OCI-LY3 (cell line): ENCODE measurements around the gene OTOP2.
A peak's percentile ranks its signal among the peaks of the same experiment; 100 is the strongest.

Experiments used
- H2AFZ ChIP-seq: fragments of 200-600, 300-600 bp; shearing (Covaris generic); 2 replicates; pipeline ENCODE4 v1.6.0; 2014; ENCODE audit warnings: antibody characterized with exemption, low read depth, low read length
- H3K27ac ChIP-seq: fragments of 200-600, 300-600 bp; sonication (generic); 2 replicates; pipeline ENCODE4 v1.5.1; 2014; ENCODE audit warnings: mild to moderate bottlenecking, low read length, moderate library complexity, mixed read lengths
- H3K27me3 ChIP-seq: fragments of 200-600, 300-600 bp; sonication (generic); 2 replicates; pipeline ENCODE4 v1.6.1; 2014; ENCODE audit warnings: low read depth, low read length, mixed read lengths
- H3K36me3 ChIP-seq: fragments of 200-600, 300-600 bp; sonication (generic); replicated peaks from 2 replicates; pipeline ENCODE3; 2014; ENCODE audit warnings: low read depth, low read length, mixed read lengths
- H3K4me1 ChIP-seq: fragments of 300-600, 200-600 bp; sonication (generic); 2 replicates; pipeline ENCODE4 v1.6.1; 2014; ENCODE audit warnings: low read length, mixed read lengths
- H3K4me2 ChIP-seq: fragments of 200-600, 300-600 bp; sonication (generic); 2 replicates; pipeline ENCODE4 v1.6.1; 2014; ENCODE audit warnings: low read length, mixed read lengths
- H3K4me3 ChIP-seq: fragments of 300-600, 200-600 bp; sonication (generic); 2 replicates; pipeline ENCODE4 v1.5.1; 2014; ENCODE audit warnings: antibody characterized with exemption, mild to moderate bottlenecking, low read length, moderate library complexity
- H3K79me2 ChIP-seq: fragments of 300-600, 200-600 bp; shearing (Covaris generic); 2 replicates; pipeline ENCODE4 v1.6.1; 2014; ENCODE audit warnings: mild to moderate bottlenecking, low read length, mixed read lengths
- H3K9ac ChIP-seq: fragments of 300-600, 200-600 bp; shearing (Covaris generic); 2 replicates; pipeline ENCODE4 v1.6.0; 2014; ENCODE audit warnings: mild to moderate bottlenecking, low read length, moderate library complexity
- H3K9me3 ChIP-seq: fragments of 200-600, 300-600 bp; shearing (Covaris generic); 2 replicates; pipeline ENCODE4 v1.6.1; 2014; ENCODE audit warnings: low read length, mixed read lengths; ENCODE audit not compliant: insufficient read depth
- H4K20me1 ChIP-seq: fragments of 200-600, 300-600 bp; sonication (generic); 2 replicates; pipeline ENCODE4 v1.6.1; 2016; ENCODE audit warnings: low read length, mixed read lengths; ENCODE audit not compliant: insufficient read depth
- EZH2phosphoT487 ChIP-seq: fragments of 200-600 bp; shearing (Covaris generic); IDR thresholded peaks from 2 replicates; pipeline ENCODE4 v1.6.1; 2018; ENCODE audit warnings: antibody characterized with exemption, mixed run types, low read depth
- TF ChIP-seq, protein P1 (sequence below): fragments of 200-600, 300-600 bp; sonication (generic); IDR thresholded peaks from 2 replicates; pipeline ENCODE4 v1.5.1; 2014; ENCODE audit warnings: antibody characterized with exemption, low read length, low read depth

OTOP2 gene

DNA sequence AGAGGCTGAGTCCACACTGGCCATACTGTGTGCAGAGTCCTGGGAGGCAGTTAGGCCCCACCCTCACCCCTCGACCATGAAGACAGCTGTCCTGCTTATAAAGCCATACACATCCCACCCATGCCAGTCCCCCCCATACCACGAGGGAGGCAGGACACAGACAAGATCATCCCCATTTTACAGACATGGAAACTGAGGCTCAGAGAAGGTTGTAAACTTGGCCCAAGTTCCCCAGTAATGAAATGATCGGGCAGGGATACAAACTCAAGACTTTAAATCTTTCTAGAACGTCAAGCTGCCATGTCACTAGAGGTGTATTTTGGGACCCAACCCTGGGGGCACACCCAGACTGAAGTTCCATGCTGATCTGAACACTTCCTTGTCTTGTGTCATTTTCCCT, 32.0 kb downstream of the OTOP2 start:
- TF ChIP-seq, protein P1, sequence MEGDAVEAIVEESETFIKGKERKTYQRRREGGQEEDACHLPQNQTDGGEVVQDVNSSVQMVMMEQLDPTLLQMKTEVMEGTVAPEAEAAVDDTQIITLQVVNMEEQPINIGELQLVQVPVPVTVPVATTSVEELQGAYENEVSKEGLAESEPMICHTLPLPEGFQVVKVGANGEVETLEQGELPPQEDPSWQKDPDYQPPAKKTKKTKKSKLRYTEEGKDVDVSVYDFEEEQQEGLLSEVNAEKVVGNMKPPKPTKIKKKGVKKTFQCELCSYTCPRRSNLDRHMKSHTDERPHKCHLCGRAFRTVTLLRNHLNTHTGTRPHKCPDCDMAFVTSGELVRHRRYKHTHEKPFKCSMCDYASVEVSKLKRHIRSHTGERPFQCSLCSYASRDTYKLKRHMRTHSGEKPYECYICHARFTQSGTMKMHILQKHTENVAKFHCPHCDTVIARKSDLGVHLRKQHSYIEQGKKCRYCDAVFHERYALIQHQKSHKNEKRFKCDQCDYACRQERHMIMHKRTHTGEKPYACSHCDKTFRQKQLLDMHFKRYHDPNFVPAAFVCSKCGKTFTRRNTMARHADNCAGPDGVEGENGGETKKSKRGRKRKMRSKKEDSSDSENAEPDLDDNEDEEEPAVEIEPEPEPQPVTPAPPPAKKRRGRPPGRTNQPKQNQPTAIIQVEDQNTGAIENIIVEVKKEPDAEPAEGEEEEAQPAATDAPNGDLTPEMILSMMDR = no peak
- H2AFZ ChIP-seq = no peak overlapping the region
- H3K27me3 ChIP-seq = no peaks in the 10 kb centered on the region
- H3K79me2 ChIP-seq = no peaks in the 10 kb centered on the region
- peaks cover 14% of the 10 kb centered on the region for H3K4me1 ChIP-seq
- no peaks in the 10 kb centered on the region for H3K9me3 ChIP-seq
- H3K9ac ChIP-seq = no peak overlapping the region
- H3K4me2 ChIP-seq = no peak overlapping the region
- H4K20me1 ChIP-seq = no peaks in the 10 kb centered on the region
- H3K4me3 ChIP-seq = no peak overlapping the region
- H3K36me3 ChIP-seq = no peaks in the 10 kb centered on the region
- no peak overlapping the region for H3K27ac ChIP-seq

DNA sequence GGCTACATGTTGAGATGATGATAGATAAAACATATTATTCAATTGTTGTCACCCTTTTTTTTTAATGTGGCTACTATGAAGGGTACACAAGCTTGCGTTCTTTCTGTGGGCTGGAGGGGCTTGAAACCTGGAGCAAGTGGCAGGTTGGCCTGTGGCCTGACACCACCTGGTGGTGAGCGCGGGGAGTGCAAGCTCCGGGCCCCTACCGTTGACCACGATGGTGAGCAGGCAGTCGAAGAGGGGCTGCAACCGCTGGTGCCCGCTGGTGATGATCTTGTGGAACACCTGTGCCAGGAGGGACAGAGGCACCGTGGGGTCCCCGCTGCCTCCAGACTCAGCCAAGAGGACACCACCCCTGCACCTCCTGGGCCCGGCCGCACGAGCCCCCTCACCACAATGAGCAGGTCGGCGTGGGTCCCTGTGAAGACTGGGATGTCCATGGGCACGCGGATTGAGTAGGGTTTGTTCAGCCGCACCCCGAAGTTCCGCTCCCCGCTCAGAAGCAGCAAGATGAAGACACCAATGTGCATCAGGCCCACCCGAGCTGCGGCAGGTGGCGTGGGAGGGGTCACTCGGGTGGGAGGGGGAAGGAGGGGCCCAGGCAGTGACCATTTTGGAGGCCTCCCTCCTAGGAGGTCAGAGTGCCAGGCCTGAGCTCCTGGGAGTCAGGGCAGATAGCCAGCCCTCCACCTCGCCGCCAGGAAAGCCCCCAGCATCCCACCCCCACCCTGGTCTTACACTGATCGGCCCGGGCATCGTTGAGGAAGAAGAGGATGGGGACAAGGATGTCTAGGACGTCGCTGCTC, 34.1 kb downstream of the OTOP2 start:
- Histone ChIP-seq H3K36me3 (no peaks in the 10 kb centered on the region), H3K27me3 (no peaks in the 10 kb centered on the region), H3K9me3 (no peaks in the 10 kb centered on the region), H3K27ac (no peak overlapping the region), H3K4me2 (peak overlapping the region; percentile 45), H2AFZ (peak overlapping the region; percentile 70; the same call in 1 of the 2 replicates), H4K20me1 (no peaks in the 10 kb centered on the region), H3K9ac (no peak overlapping the region), H3K4me1 (peaks cover 14% of the 10 kb centered on the region), H3K79me2 (no peaks in the 10 kb centered on the region), H3K4me3 (no peak overlapping the region)
- TF ChIP-seq, protein P1 = peak; percentile 84
- TF ChIP-seq EZH2phosphoT487 = no peak

DNA sequence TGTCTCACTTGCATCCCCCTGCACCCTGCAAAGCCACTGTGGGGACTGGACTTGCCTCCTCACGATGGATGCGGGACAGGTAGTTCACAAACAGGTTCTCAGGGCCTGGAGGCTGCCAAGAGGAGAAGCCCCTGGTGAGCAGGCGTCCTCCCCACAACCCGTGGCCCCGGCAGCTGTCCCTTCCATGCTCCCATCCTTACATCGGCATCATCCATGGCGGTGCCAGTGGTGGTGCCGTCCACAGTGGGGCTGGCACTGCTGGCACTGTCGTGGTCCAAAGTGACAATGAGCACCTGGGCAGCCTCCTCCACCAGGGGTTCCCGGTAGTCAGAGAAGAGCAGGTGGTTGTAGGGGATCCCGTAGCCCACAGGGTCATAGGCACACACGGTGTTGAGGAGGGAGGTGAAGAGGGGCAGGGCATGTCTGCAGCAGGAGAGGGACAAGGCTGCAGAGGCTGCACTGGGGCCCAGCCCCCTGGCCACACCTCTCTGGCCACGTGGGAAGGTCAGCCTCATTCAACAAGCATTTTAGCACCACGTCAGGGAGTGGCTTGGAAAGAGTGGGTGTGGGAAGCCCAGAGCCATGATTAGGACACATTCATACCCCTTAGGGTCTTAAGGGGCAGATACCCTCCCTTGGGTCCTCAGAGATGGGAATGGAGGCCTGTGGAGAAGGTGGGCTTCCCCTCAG, 35.9 kb downstream of the OTOP2 start:
- H3K4me2 ChIP-seq = peak overlapping the region; percentile 64; the same call in 1 of the 2 replicates
- H3K4me3 ChIP-seq = no peak overlapping the region
- peak overlapping the region; percentile 51; the same call in 1 of the 2 replicates for H2AFZ ChIP-seq
- TF ChIP-seq, protein P1 = no peak
- no peaks in the 10 kb centered on the region for H3K27me3 ChIP-seq
- no peaks in the 10 kb centered on the region for H3K36me3 ChIP-seq
- no peak overlapping the region for H3K9ac ChIP-seq
- no peaks in the 10 kb centered on the region for H3K79me2 ChIP-seq
- H4K20me1 ChIP-seq = no peaks in the 10 kb centered on the region
- H3K9me3 ChIP-seq = no peaks in the 10 kb centered on the region
- peaks cover 11% of the 10 kb centered on the region for H3K4me1 ChIP-seq
- H3K27ac ChIP-seq = no peak overlapping the region

DNA sequence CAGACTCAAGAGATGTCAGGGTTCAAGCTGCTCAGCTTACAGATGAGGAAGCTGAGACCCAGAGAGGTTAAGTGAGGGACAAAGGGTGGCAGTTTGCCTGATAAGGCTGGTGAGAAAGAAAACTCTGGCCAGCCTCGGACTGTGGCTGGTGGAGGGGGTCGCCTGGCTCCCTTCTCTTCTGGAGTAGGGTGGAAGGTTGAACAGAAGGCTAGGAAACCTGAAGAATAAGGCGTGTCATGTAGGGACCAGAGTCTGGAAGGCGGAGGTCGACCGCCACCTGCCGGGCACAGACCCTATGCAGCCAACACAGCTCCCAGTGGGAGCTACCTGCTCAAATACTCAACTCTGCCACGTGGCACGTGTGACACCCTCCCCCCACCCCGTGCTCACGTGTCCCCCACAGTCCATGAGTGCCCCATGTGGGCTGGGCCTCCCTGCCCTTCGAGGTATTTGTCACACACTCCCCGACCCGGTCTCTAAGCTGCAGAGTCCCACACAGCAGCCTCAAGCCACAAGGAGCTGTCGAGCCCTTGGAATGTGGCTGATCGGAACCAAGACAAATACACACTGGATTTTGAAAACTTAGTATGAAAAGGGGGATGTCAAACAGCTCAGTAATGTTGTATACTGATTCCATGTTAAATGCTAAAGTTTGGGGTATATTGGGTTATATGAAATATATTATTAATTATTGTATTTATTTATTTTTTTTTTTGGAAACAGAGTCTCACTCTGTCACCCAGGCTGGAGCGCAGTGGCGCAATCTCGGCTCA, 36.7 kb downstream of the OTOP2 start:
- no peak overlapping the region for H3K27ac ChIP-seq
- no peaks in the 10 kb centered on the region for H3K36me3 ChIP-seq
- H3K4me2 ChIP-seq = peak overlapping the region; percentile 64
- H3K9ac ChIP-seq = no peak overlapping the region; the same call in 1 of the 2 replicates
- H3K79me2 ChIP-seq = no peaks in the 10 kb centered on the region
- no peaks in the 10 kb centered on the region for H4K20me1 ChIP-seq
- peak overlapping the region; percentile 51; the same call in 1 of the 2 replicates for H2AFZ ChIP-seq
- TF ChIP-seq EZH2phosphoT487 = no peak
- TF ChIP-seq, protein P1 = peak; percentile 79
- peak overlapping the region; percentile 35; the same call in 1 of the 2 replicates for H3K4me3 ChIP-seq
- H3K27me3 ChIP-seq = no peaks in the 10 kb centered on the region
- H3K4me1 ChIP-seq = peaks cover 10% of the 10 kb centered on the region
- no peaks in the 10 kb centered on the region for H3K9me3 ChIP-seq
